Stimulated activated CD4-positive, alpha-beta T cell treated with anti-CD3 and anti-CD28 coated beads, Interleukin-2, amount 100 ng/mL, for 48 hours (primary cell): ENCODE measurements around the gene PDE6B.
"Not testable (repeated sequence)": the region's sequence is repeated elsewhere in the genome, so short reads cannot be mapped to it uniquely, and the experiment has no call there.

Experiments used
- DNase-seq, 2 donors: peaks; one replicate each; pipeline ENCODE4 v3.0.0-alpha.2; 2020

PDE6B gene

GRCh38 chr4:658681-659667 is 33.6 kb downstream of the PDE6B start:
- no peak for DNase-seq

DNA sequence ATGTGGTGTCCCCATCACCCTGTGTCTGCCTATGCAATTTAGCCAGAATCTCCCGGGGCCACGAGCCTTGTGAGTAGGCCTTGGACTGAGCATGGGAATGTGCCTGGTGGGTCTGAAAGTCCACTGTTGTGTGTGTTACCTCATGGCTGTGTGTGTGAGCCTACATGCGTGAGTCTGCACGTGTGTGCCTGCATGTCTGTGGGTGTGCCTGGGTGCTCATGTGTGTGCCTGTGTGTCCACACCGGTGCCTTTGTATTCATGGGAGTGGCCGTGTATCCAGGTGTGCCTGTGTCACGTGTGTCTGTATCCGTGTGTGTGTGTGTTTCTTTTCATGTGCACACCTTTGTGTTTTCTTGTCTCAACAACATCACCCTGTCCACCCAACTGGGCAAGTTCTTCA is 34.5 kb downstream of the PDE6B start:
- no peak for DNase-seq

GRCh38 chr4:660401-660800 is 35.0 kb downstream of the PDE6B start:
- DNase-seq = no peak

DNA sequence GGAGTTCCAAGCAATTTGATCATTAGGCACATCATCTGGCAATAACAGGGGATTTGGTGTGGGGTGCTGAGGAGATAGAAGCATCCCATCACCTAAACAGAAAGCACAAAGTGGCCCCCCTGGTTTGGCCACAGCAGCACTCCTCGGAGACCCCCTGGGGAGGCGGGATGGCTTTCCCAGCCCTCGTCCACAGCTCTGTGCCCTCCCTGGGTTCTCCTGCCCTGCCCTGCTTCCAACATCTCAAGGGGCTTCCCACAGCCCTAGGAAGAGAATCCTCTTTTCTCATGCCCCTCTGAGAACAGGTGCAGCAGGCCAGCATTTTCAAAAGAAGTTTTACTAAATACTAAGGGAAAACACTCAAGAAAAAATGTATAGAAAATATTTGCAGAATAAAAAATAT is 35.9 kb downstream of the PDE6B start:
- DNase-seq = no peak

- no peak for DNase-seq
Measured at GRCh38 chr4:661881-662761, 36.7 kb downstream of the PDE6B start.

DNA sequence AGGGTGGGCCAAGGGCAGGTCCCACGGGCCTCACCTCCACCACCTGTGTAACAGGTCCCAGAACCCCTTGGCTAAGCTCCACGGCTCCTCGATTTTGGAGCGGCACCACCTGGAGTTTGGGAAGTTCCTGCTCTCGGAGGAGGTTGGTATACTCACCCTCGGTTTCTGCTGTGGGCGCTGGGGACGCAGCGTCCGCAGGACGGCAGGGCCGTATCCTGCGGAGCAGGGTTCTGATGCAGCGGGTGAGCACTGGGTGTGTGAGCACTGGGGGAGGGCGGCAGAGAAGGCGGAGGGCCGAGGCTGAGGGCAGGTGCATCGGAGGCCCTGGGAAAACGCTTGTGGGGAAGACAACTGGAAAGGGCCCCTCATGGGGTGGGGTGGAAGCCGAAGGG is 37.7 kb downstream of the PDE6B start:
- no peak for DNase-seq

GRCh38 chr4:663438-664428 is 38.4 kb downstream of the PDE6B start:
- peak; percentile 47 to 66 for DNase-seq

GRCh38 chr4:664713-665231 is 39.4 kb downstream of the PDE6B start:
- no peak for DNase-seq

GRCh38 chr4:665381-665750 is 40.0 kb downstream of the PDE6B start:
- no peak for DNase-seq

DNA sequence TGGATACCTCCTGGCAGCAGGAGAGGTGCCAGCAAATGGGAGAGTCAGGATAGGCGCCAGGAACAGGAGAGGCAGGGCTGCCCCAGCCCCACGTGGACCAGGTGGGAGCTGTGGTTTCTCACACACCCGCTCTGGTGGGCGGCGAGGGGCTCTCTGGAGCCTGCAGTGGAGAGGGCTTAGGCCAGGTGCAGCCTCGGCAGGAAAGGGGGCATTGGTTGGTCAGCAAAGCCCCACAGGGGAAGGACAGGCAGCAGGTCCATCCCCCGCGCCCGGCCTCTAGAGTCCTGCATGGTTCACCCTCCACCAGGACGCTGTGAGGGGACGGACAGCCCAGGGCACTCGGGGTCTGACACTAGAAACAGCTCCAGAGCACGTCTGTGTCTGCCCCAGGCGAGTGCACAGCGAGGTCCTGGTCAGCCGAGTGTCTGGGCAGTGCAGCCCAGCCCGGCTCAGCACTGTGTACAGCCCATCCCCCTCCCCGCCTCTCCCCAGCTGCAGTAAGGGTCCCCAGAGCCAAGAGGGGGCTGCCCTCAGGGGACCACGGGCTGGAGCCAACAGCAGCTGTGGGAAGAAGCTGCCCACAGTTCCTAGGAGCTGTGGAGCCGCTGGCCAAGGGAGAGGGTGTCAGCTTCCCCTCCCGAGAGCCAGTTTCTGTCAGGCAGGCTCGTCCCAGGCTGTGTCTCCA is 40.5 kb downstream of the PDE6B start:
- no peak for DNase-seq

- DNase-seq = no peak
Measured at GRCh38 chr4:666436-666810, 41.0 kb downstream of the PDE6B start.

DNA sequence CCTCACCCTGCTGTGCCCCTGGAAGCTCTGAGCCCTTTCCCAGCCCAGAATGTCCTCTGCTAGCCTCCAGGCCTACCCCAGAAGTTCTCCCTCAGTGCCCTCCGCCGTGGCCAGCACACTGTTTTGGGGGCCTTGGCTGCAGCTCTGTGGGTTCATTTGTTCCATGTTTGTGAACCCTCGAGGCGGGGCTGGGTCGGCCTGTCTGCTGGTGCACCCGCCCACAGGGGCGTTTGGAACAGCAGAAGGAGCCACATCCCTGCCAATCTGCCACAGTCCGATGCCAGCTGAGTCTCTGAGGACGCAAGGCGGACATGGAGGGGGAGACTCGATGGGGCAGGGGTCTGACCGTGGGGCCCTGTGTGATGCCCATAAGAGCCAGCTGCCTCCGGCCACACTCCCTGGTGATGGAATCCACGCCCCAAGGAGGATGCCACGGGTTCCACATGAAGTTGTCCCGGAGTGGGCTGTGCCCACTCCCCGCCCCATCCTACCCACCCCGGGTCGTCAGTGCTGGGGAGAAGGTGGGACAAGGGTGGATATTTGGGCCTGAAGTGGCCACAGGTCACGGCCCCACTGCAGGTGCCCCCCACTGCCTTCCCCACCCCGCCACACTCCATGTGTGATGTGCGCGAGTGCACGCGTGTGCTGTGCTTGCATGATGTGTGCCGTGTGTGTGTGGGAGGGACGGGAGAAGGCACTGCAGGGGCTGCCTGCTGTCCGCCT is 41.6 kb downstream of the PDE6B start:
- no peak for DNase-seq

GRCh38 chr4:667545-667925 is 42.2 kb downstream of the PDE6B start:
- no peak for DNase-seq

GRCh38 chr4:668219-668618 is 42.8 kb downstream of the PDE6B start:
- not testable (repeated sequence) for DNase-seq

GRCh38 chr4:669806-670559 is 44.6 kb downstream of the PDE6B start:
- DNase-seq = not testable (repeated sequence)

GRCh38 chr4:671769-672168 is 46.4 kb downstream of the PDE6B start:
- DNase-seq = no peak

DNA sequence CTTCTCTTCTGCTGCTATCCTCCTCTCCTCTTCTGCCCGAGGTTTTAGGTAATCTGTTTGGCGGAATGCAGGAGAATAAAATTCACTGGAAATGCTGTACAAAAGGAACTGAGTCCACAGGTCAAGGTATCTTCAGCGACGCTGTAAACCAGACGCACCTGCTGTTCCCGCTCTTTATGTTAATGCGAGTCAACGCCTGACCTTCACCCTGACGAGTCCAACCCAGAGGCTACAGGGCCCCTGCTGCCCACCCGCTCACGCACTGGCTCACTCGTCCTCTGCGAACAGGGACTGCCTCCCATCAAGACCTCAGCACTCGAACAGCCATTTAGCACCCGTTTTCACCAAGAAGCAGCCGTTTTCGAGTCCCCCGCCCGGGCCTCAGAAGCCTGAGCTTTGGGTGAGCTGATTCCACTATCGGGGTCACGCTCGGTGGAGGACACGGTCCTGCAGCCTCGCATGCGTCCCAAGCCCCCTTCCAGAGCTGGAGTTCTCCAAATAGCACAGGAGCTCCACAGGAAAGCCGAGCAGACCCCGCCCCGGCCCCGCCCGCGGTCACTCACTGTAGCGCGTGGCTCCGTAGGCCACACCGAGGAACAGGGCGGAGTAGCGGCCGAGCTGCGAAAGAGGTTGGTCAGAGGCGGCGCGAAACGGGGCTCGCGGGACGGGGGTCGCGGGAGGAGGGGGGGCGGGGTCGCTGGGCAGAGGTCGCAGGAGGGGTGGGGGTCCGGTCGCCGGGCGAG is 48.1 kb downstream of the PDE6B start:
- no peak for DNase-seq

DNA sequence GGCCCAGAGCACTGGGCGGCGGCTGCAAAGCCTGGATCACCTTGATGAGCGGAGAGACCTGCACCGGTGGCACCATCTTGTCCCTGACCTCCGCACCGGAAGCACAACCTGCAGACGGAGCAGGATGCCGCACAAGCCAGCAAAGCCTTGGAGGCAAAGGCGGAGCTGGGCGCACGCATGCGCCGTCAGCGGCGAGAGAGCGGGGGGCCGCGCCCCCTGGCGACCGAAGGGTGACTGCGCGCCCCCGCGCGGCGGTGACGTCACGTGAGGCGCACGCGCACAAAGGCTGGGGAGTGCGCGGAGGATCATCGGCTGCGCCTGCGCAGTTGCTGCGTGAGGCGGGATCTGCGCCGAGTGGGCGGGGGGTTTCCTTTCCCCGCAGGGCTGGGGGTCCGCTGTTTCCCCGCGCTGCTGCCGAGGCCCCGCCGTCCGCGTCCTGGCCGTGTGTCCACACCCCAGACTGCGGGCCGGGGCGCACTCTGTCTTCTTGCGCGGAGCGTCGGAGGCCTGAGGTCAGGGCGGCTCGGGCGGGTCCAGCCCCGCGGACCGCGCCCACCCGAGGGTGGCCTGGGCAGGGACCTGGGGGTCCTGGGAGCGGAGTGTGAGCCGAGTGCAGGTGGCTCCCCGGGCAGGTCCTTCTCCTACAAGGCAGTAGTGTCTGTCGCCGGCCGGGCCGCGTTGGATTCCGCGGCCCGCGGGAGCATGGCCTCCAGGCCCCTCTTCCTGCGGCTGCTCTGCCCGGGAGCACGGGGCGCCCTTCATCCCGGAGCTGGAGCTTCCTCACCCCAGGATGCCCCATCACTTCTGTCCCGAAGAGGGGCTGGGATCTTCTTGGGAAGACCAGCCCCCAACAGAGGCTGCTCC is 49.0 kb downstream of the PDE6B start, which contains the start of the genes ATP5ME and MYL5:
Gene ATP5ME, minus strand, starts transcription at position 105 of the 864 bp plus-strand sequence. Its CDS starts 29 bp downstream, at position 76.
Gene MYL5, plus strand, starts transcription at position 371 of the 864 bp plus-strand sequence. CDS start 3,485 bp downstream, outside the sequence.
- peak; percentile 96 to 99 for DNase-seq
